ENCODE data around the gene HCN1.

Gene HCN1

DNA sequence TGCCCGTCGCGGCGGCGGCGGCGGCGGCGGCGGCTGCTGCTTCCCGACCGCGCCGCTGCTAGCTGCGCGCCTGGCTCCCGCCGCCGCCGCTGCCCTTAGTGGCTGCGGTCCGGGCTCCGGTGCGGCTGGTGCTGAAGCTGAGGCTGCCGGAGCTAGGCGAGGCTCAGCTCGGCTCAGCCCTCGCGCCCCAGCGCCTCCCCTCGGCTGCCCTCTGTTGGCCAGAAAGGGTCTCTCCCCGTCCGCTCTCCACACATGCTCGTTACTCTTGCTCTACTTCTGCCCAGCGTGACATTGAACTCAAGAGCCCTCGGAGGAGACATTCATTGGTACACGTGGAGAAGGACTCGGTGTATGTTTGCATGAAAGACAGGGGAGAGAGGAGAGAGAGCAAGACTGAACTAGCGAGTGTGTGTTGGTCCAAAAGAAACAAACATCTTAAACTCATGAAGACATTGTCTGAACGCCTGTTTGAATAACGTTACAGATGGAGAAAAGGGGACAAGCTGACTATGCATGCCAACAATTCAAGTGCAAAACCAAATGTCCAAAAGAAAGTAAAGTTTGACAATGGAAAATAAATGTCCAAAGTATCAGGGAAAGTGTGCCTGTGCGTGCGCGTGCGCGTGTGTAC, at the start of gene HCN1:
Gene HCN1, minus strand, starts transcription at position 175 of the 631 bp plus-strand sequence.
- peak; percentile 89 for DNase-seq (ENCODE audit: low spot score)

DNA sequence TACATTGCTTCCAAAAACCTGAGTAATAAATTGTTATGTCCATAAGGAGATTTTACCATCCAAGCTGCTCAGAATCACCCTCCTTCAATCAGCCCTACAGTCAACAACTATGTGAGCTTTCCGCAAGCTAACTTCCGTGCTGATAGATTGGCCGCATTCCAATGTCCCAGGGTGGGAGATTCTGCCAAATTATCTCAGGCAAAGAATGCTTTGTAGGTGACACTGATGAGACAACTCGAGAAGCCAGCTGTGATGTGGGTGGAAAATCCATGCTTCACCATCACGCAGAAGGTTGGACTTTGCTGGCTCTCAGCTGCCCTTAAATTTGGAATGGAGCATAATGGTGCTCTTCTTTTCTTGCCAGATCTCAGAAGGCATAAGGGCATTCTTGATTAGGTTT, 44.9 kb upstream of the HCN1 start:
- no peak for DNase-seq (ENCODE audit: low spot score)

DNA sequence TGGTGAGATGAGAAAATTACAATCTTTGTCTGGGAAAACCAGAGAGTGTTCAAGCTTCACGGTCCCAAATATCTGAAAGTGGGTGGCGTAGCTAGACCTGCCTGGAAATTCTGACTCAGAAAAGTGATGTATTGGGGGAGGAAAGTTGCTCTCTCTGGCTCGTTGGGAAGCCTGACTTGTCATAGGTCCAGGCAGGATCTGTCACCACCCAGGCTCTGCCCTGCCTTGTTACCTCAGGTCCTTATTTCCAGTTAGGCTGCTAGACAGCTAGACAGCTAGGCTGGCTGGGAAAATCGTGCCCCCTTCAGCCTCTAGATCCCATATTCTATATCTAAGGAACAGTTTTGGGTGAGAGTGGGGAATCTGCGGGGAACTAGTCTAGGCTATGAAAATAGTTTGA, 41.0 kb upstream of the HCN1 start:
- no peak for DNase-seq (ENCODE audit: low spot score)

DNA sequence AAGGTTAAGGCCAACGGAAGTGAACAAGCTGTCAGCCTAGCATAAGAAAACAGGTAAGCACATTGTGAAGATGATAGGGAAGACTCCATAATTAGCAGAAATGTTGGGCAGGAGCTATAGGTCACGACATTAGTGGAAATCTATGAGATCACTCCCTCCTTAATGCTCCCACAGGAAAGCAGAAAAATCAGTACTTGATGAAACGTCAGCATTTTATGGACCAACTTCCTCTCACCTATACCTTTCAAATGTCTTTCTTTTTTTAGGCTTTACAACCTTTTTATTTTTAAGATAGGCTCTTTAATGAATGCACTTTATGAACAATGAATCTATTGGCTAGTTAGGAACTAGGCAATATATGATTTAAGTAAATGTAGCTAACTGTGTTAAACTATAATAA, 29.4 kb upstream of the HCN1 start:
- no peak for DNase-seq (ENCODE audit: low spot score)

DNA sequence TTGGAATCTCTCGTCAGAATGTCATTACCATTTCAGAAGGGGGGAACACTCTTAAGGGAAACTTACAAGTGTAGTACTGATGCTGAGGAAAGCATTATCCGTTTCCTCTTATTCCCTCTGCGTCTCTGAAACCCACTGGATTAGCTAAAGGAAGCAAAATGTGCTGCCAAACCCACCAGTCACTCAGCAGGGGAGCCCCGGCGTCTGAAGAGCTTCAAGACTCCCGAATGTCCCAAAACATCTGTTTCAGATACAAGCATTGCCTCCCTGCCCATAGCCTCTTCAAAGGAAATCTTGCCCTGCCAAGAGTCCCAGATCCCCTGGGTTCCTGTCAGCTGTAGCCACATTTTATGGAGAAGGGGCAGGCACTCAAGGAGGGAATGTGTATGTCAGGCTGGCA, 1.0 kb upstream of the HCN1 start:
- DNase-seq (ENCODE audit: low spot score): no peak

GRCh38 chr5:45695804-45696156, 400 bp downstream of the HCN1 start:
- no peak for DNase-seq (ENCODE audit: low spot score)

- DNase-seq (ENCODE audit: low spot score): no peak
These were observed 993 bp downstream of the HCN1 start for GRCh38 chr5:45694971-45695803.

- no peak for DNase-seq (ENCODE audit: low spot score)
These were observed 1.8 kb downstream of the HCN1 start for GRCh38 chr5:45694255-45694814.

DNA sequence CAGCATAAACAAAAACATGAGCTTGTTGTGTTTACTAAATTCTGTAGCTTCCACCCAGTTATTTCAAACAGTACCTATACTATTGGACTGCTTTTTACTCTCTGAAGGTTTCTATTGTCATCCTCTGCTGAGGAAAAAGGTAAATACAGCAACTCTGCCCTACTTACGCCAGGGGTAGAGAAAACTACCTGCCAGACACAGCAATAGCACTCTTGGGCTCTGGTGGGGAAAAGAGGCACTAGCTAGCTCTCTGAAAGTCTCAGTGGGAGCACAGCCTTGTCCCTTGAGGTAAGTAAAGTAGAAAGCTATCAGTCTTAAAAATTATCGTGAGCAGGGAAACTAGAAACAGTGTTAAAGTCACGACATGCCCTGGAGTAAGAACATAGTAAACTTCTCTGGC, 3.7 kb downstream of the HCN1 start:
- DNase-seq (ENCODE audit: low spot score): no peak

DNA sequence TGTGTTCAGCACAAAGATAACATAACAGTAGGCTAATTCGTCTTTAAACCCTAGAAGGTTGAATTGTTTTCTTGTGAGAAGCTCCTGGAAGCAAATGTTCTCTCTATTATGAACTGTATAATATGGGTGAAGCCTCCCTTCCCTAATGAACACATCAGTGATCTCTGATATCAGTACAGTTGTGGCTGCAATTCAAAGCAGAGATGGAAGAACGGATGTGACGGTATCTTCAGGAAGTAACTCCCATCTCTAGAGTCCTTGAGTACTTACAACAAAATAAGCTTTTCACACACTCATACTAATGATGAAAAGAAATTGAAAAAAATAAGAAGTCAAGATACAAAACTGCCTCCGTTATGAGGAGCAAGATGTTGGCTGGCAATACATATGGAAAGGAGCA, 4.5 kb downstream of the HCN1 start:
- no peak for DNase-seq (ENCODE audit: low spot score)

- DNase-seq (ENCODE audit: low spot score): no peak
These were observed 8.5 kb downstream of the HCN1 start for GRCh38 chr5:45687701-45688100.

- no peak for DNase-seq (ENCODE audit: low spot score)
These were observed 9.6 kb downstream of the HCN1 start for GRCh38 chr5:45686620-45687019.

GRCh38 chr5:45684118-45684517, 12.1 kb downstream of the HCN1 start:
- DNase-seq (ENCODE audit: low spot score): no peak

DNA sequence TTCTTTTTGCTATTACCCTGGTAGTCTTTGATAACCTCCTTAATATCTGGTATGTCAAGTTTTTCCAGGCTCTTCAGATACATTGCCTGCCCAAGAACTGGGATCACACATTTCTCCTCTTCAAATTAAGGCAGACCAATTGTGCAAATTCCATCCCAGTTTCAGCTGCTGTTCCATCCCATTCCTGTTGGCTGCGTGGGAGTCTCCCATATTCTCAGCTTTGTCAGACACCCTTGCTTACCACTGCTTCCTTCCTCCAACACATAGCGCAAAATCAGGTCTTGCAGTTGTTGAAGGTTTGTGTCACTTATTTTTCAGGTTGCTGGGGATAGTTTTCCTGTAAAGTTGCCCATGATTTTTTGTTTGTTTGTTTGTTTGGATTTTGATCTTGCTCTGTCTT, 15.2 kb downstream of the HCN1 start:
- no peak for DNase-seq (ENCODE audit: low spot score)

GRCh38 chr5:45677524-45677923, 18.7 kb downstream of the HCN1 start:
- no peak for DNase-seq (ENCODE audit: low spot score)

GRCh38 chr5:45672271-45672670, 23.9 kb downstream of the HCN1 start:
- no peak for DNase-seq (ENCODE audit: low spot score)

- DNase-seq (ENCODE audit: low spot score): no peak
These were observed 47.4 kb downstream of the HCN1 start for GRCh38 chr5:45648744-45649143.

DNA sequence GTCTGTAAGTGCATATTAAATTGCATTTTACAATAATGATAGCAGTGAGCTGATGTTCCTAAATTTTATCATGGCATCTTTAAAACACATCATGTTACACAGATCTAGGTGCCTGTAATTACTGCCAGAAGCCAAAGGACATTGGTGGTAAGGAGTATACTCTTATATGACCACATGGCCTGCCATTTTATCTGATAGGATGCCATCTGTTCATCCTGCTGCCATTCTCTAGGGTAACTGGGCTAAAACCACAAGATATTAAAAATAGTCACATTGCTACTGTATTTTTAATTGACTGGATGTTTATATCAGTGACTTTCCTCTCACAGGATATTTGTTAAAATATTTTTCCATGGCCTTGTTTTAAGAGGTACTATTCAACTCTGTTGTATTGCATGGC, 53.1 kb downstream of the HCN1 start:
- no peak for DNase-seq (ENCODE audit: low spot score)

DNA sequence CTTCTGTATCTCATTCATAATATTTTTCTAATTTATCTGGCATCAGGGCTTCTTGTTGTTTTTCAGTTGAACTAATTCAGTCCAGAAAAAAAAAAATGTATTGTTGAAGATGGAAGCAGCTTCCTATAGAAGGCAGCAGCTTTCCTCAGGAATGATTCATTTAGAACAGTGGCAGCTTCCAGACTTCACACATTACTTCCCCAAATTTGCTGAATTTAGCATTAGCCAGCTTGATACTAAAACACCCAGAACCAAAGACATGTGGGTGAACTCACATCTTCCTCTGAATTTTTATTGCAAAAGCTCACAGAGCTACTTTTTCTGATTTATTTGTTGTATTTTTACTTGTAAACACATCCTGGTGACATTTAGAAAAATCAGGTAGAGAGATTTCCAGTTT, 53.8 kb downstream of the HCN1 start:
- DNase-seq (ENCODE audit: low spot score): no peak

DNA sequence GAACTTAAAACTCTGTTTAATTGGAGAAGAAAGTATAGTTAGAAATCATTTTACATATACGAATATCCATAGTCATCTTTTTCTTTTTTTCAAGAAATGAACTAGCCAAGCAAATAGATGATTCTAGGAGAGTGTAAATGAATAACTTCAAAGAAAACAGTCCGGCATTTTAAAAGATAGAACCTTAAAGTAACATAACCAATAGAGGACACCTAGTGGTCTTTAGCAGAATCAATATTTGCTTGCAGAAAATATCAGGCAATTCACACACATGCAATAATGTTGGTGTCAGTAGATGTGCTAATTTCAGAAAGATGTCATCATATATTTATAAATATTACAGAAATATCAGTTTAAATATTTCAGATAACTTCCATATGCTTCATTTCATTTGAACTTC, 57.1 kb downstream of the HCN1 start:
- DNase-seq (ENCODE audit: low spot score): peak; percentile 3

DNA sequence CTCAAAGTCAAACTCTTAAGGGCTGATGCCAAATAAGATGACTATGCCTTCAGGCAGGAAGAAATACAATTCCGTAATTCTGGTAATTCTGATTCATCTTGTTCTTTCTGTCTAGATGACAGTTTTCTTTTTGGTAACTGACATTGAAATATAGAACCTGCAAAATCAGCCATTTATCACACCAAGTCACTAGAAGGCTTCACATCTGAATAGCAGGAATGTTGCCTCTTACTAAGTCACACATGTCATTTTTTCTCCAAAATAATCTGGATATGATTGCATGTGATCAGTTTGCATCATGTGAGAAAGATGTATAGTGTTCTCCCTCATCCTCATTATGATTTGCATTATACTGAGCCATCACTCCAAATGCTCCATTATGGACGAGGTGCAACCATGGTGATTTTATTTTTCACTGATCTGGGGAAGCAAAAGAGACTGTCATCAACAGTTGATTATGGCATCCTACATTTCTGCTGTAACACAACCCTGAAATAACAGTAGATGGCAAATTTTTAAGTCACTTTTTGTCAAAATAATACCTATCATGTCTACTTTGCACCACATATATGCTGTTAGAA, 69.0 kb downstream of the HCN1 start:
- no peak for DNase-seq (ENCODE audit: low spot score)

- DNase-seq (ENCODE audit: low spot score): no peak
These were observed 72.3 kb downstream of the HCN1 start for GRCh38 chr5:45623832-45624231.

DNA sequence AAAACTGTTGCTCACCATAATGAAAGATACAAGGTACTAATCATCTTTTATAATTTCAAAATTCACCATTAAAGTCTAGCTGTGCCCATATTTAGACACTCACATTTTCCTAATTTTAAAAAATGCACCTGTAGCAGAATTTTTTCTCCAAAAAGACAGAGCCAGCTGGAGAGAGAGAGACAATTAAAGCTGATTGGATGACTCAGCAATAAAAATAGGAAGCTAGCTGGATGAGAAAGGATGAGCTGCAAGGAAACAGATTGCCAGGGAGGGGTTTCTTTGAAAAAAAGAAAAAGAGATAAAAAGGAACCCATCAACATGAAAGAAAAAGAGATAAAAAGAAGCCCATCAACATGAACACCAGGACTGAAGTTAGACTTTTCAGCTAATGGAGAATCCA, 73.8 kb downstream of the HCN1 start:
- no peak for DNase-seq (ENCODE audit: low spot score)

Measured in AG20443 (cell line).